IPS-15b (cell line): ENCODE results near the gene MTRR.

Experiments used
- H3K27me3 ChIP-seq: one replicate; pipeline ENCODE4 v1.6.1; 2013; ENCODE audit warnings: low read length; ENCODE audit not compliant: control insufficient read depth, insufficient read depth
- H3K36me3 ChIP-seq: one replicate; pipeline ENCODE4 v1.6.1; 2013; ENCODE audit warnings: low read length; ENCODE audit not compliant: control insufficient read depth, insufficient read depth
- H3K4me1 ChIP-seq: one replicate; pipeline ENCODE4 v1.6.1; 2013; ENCODE audit warnings: mild to moderate bottlenecking, low read length; ENCODE audit not compliant: control insufficient read depth, insufficient read depth
- H3K4me3 ChIP-seq: one replicate; pipeline ENCODE4 v1.5.1; 2013; ENCODE audit warnings: low read depth, low read length
- H3K9ac ChIP-seq: one replicate; pipeline ENCODE4 v1.6.1; 2013; ENCODE audit warnings: low read depth, mild to moderate bottlenecking, low read length
- H3K9me3 ChIP-seq: one replicate; pipeline ENCODE4 v1.6.1; 2013; ENCODE audit warnings: mild to moderate bottlenecking, low read length; ENCODE audit not compliant: control insufficient read depth, insufficient read depth

MTRR gene

DNA sequence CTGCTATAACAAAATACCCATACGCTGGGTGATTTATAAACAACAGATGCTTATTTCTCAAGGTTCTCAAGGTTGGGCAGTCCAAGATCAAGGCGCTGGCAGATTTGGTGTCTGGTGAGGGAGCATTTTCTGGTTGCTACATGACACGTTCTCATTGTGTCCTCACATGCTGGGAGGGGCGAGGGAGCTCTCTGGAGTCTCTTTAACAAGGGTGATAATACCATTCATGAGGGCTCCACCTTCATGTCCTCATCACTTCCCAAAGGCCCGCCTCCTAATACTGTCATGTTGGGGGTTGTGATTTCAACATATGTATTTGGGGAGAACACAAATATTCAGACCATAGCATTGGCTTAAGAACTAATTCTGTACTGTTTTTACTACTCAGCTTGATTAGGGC, 22.6 kb upstream of the MTRR start:
- Histone ChIP-seq H3K36me3 (no peaks in the 10 kb centered on the region), H3K9ac (no peak overlapping the region), H3K9me3 (no peaks in the 10 kb centered on the region), H3K4me1 (no peaks in the 10 kb centered on the region), H3K27me3 (peaks cover 19% of the 10 kb centered on the region), H3K4me3 (no peak overlapping the region)

DNA sequence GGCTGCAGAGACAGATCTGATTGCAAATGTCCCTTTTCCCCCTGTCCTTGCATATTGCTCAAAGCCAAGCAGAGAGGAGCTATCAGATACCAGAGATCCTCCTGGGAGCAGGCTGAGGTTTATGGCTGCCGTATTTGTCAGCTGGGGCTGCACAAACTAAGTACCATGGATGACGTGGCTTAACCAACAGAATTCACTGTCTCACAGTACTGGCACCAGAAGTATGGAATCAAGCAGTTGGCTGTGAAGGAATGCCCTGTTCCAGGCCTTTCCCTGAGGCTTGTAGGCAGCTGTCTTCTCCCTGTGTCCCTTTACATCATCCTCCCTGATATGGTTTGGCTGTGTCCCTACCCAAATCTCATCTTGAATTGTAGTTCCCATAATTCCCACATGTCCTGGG, 20.7 kb upstream of the MTRR start:
- Histone ChIP-seq H3K27me3 (peaks cover 30% of the 10 kb centered on the region), H3K4me1 (no peaks in the 10 kb centered on the region), H3K9ac (no peak overlapping the region), H3K4me3 (no peak overlapping the region), H3K36me3 (no peaks in the 10 kb centered on the region), H3K9me3 (no peaks in the 10 kb centered on the region)

DNA sequence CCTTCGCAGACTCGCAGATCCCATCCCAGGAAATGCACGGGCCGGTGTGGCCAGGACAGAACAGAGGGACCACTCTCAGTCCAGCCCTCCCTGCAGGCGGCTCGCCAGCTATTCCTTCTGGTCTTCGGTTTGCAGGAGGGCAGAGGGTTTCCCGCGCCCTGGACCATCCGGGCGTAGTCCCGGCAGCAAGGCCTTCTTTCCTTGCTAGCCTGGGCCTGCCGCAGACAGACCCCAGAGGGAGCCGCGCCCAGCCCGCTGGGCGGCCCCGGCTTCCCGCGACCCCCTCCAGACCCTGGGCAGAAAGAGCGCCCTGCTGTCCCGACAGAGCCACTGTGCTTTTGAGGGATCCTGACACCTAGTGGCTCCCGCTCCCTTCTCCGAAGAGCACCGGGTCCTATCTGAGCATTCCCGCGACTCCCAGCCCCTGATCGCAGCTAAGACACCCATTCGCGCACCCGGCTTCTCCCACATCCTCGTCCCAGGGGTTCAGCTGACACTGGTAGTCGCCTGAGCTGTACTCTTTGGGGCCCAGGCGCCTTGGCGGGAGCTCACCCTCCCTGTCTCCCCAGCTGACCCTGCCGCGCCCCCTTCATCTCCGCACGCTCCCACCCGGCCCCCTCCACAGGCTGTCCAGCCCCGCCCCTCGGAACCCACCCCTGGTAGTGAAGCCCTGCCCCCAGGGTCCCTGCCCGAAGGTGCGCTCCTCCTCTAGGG, 19.1 kb upstream of the MTRR start:
- H3K36me3 ChIP-seq = no peaks in the 10 kb centered on the region
- H3K27me3 ChIP-seq = peaks cover 27% of the 10 kb centered on the region
- no peaks in the 10 kb centered on the region for H3K9me3 ChIP-seq
- peak overlapping the region; percentile 41 for H3K9ac ChIP-seq
- H3K4me3 ChIP-seq = peak overlapping the region; percentile 86
- H3K4me1 ChIP-seq = no peaks in the 10 kb centered on the region

DNA sequence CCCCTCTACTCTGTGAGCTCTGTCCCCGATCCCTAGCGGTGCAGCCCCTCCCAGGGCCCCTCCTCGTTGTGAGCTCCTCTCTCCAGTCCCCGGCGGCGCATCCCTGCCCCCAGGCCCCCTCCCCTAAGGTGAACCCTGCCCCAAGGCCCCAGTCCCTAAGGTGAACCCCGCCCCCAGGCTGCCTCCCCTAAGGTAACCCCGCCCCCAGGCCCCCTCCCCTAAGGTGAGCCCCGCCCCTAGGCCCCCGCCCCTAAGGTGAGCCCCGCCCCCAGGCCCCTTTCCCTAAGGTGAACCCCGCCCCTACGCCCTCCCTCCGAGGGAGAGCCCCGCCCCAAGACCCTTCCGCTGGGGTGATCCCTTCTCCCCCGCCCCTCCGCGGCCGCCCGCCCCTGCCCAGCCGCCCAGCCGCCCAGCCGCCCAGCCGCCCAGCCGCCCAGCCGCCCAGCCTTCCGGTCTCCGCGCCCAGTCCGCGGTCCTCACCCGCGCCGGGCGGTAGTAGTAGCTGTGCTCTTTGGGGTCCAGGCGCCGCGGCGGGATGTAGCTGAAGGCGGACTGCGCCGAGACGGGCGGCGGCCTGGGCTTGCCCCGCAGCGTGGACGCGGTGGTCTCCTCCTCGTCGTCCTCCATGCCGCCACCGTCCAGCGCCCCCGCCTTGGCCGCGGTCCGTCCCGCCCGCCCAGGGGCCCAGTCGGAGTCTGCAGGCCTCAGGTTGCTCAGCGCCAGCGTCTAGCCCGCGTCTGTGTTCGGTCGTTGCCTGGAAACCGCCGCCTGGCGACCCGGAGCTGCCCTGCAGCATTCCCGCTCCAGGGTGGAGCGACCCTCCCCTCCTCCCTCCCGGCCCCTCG, 18.3 kb upstream of the MTRR start, which contains the start of gene CFAP90:
Gene CFAP90, minus strand, starts transcription at position 739 of the 845 bp plus-strand sequence. Its CDS starts 112 bp downstream, at position 627.
- Histone ChIP-seq H3K4me3 (peak within 1 kb of the TSS; percentile 86), H3K36me3 (no peaks in the 10 kb centered on the region), H3K9ac (no peak within 1 kb of the TSS), H3K9me3 (no peaks in the 10 kb centered on the region), H3K4me1 (no peaks in the 10 kb centered on the region), H3K27me3 (peaks cover 27% of the 10 kb centered on the region)

DNA sequence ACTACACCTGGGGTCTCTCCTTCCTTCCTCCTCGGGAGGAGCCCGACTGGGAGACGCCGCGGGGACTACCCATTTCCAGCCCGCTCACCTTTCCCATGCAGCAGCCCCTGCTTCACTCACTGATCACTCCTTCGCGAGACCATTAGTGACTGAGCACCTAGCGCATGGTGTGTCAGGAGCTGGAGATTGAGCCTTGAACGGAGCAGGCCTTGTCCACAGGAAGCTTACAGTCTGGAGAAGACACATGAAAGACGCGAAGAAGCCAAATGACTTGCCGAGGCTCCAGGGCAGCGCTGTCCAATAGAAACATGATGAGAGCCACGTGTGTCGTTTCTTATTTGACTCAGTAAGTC, 17.7 kb upstream of the MTRR start:
- Histone ChIP-seq H3K9me3 (no peaks in the 10 kb centered on the region), H3K4me1 (no peaks in the 10 kb centered on the region), H3K4me3 (peak overlapping the region; percentile 58), H3K27me3 (peaks cover 27% of the 10 kb centered on the region), H3K9ac (no peak overlapping the region), H3K36me3 (no peaks in the 10 kb centered on the region)

DNA sequence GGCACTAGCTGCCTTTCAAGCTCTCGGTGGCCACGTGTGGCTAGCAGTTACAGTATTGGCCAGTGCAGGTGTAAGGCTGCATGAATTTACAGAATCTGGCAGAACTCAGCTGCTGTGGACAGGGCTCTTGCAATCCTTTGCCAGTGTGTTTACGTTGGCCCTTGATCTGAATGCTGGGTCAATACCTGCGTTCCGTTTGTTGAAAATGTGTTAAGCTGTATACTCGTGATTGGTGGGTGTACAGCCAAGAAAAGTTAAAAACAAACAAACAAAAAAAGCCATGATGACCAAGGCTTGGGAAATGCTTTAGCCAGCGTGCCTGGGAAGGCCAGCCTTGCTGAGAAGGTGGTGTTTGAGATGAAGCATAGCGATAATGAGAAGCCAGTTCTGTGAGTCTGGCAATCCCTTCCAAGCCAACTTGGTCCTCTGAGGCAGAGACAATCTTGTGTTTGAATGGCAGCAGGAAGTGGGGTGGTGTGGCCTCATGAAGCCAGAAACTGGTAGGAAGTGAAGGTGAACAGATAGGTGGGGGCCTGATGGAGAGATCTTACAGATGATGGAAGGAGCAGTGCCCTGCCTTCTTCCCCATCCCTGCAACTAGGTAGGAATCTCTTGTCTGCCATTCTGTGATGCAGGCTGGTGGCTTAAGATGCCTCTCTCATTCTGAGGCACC, 17.2 kb upstream of the MTRR start:
- H3K9me3 ChIP-seq = no peaks in the 10 kb centered on the region
- no peaks in the 10 kb centered on the region for H3K4me1 ChIP-seq
- H3K9ac ChIP-seq = no peak overlapping the region
- H3K4me3 ChIP-seq = peak overlapping the region; percentile 58
- peaks cover 27% of the 10 kb centered on the region for H3K27me3 ChIP-seq
- no peaks in the 10 kb centered on the region for H3K36me3 ChIP-seq

DNA sequence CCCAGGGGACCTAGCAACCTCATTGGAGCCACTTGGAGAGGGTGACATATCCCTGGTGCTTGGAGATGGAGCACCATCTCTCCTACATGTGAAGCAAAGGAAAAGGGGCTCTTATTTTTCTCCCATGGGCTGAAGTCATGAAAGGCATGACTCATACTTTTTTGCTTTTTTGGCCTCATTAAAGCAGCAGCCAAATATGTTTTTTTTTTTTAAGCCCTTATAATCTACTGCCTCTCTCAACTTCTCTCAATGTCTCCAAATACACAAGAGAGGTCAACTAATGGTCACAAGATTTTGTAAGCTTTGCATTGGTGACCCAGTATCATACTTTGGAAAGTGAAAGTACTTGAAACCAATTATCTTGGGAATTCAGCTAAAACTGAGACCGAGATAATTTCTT, 16.4 kb upstream of the MTRR start:
- peaks cover 27% of the 10 kb centered on the region for H3K27me3 ChIP-seq
- H3K4me3 ChIP-seq = no peak overlapping the region
- no peaks in the 10 kb centered on the region for H3K4me1 ChIP-seq
- H3K36me3 ChIP-seq = no peaks in the 10 kb centered on the region
- no peak overlapping the region for H3K9ac ChIP-seq
- no peaks in the 10 kb centered on the region for H3K9me3 ChIP-seq

DNA sequence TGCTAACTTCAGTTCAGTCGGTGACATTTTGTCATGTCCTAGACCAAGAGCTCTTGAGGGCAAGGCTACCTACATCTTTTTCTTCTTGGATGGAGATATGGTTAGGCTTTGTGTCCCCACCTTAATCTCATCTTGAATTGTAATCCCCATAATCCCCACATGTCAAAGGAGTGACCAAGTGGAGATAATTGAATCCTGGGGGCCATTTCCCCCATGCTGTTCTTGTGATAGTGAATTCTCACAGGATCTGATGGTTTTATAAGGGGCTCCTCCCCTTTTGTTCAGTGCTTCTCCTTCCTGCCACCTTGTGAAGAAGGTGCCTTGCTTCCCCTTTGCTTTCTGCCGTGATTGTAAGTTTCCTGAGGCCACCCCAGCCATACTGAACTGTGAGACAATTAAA, 16.0 kb upstream of the MTRR start:
- H3K9me3 ChIP-seq = no peaks in the 10 kb centered on the region
- H3K9ac ChIP-seq = no peak overlapping the region
- no peaks in the 10 kb centered on the region for H3K36me3 ChIP-seq
- H3K27me3 ChIP-seq = peaks cover 26% of the 10 kb centered on the region
- H3K4me1 ChIP-seq = no peaks in the 10 kb centered on the region
- no peak overlapping the region for H3K4me3 ChIP-seq

DNA sequence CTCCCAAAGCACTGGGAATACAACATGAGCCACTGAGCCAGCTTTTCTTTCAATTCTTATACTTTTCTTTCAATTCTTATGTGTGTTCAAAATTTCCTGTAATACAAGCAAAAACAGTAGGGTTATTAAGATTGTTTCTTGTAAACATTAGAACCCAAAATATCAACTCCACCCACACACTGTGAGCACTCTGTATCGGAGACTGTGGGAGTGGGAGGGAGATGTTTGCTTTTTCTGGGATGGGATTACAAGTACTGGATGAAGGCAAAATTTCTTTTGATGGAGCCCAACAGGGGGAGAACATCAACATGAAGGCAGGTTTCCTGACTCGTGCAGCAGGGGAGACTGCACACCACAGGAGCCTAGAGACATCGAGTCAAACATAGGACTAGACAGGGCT, 13.3 kb upstream of the MTRR start:
- no peaks in the 10 kb centered on the region for H3K36me3 ChIP-seq
- no peak overlapping the region for H3K9ac ChIP-seq
- no peak overlapping the region for H3K4me3 ChIP-seq
- no peaks in the 10 kb centered on the region for H3K4me1 ChIP-seq
- H3K9me3 ChIP-seq = no peaks in the 10 kb centered on the region
- H3K27me3 ChIP-seq = peaks cover 12% of the 10 kb centered on the region

DNA sequence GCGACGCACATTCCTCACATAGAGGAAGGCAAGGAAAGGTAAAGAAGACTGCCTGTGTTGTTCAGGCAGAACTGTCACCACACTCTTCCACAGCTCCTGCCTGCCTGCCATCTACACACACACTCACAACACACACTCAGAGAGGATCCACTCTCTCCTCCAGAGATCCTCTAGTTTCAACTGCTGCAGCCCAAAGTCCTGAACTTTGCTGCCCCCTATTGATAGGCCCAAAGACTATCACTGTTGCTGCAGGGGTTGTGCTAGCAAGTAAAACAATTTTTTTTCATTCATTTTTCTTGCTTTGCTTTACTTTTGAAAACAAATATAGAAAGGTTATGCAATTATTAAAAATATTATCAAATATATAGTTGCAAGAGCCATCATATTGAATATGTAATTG, 12.1 kb upstream of the MTRR start:
- Histone ChIP-seq H3K4me1 (no peaks in the 10 kb centered on the region), H3K9me3 (no peaks in the 10 kb centered on the region), H3K4me3 (no peak overlapping the region), H3K9ac (no peak overlapping the region), H3K27me3 (peaks cover 5% of the 10 kb centered on the region), H3K36me3 (no peaks in the 10 kb centered on the region)

DNA sequence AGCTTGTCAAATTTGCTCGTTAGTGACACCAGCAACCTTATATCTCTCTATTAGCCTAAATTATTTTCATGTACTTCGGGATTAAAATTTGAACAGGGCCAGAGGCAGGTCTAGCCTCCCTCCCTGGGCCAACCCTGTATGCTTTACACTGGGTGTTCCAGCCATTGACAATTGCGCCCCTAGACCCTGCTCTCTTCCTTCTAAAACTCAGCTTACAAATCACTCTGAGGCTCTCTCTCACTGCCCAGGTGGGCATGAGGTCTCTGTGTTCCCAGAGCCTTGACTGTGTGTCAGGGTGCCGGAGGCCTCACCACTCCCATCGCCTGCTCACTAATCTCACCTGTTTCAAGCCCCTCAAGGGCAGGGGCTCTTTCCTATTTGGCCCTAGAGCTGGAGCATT, 11.6 kb upstream of the MTRR start:
- Histone ChIP-seq H3K36me3 (no peaks in the 10 kb centered on the region), H3K9ac (no peak overlapping the region), H3K27me3 (peaks cover under 1% of the 10 kb centered on the region), H3K9me3 (no peaks in the 10 kb centered on the region), H3K4me3 (no peak overlapping the region), H3K4me1 (no peaks in the 10 kb centered on the region)
